Measurements from ENCODE around the gene GJB2.

The GJB2 gene

DNA sequence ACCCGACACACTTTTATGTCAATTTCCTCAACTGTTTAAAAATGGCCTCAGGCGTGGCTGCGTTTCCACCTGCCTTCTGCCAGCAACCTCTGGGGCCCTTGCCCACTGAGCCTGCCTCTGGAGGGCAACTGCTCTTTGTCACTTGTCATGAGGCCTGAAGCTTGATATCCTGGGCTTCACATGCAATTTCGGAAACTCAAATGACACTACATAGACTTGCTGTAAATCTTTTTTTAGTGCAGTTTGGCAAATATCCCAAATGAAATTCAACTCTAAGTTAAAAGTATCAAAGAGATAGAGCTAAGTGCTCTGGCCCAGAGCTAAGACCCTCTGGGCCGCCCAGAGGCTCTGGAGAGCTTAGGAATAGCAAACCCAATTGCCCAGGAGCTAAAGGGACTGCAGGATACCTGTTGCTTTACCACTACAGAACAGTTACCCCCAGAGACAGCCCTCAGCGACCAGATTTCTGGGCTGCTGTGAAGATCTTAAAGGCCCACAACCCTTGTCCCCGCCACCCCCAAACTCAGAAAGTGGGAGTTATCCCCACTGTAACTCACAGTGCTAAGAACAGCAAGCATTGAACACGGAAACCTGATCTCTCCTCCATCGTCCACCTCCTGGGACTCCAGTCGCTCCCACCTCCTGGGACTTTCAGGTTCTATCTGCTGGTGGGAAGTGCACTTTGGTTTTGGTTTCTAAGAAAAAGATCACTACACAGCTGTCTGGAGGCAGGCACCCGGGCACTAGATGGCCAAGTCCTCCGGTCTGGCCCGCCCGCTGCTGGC, 51.3 kb downstream of the GJB2 start:
- no peak for DNase-seq (ENCODE audit: low read depth)

DNA sequence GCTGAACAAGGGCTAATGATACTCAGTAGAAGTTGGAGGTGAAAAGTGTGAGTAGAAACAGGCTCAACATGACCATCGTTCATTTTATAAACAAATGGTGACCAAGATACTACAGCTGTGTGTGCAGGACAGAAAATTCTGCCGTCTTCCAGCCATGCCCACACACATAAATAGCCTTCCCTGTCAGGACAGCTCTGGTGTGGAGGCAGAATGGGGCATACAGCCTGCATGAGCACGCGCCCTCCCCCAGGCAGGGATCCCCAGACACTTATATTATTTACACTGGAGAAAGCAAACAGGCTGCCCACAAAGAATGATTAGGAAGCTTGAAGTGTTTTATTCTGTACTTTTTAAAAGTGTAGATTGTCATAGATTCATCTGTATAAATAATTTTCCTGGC, 52.3 kb downstream of the GJB2 start:
- no peak for DNase-seq (ENCODE audit: low read depth)

DNA sequence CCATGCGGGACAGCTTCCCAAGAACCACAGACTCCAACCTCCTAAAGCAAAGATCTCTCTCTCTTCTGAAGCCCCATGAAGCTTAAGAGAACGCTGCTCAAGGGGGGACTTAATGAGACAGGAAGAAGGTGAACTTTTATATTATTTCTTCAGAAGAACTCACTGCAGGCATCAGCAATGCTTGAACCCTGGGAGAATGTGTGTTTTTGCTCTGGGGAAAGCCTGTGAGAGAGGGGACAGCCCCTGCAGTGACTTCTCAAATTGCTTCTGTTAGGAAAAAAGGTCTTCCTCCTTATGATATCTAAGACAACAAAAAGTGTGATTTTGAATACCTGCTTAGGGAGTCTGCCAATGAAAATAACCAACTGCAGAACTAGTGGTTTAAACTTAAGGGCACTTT, 54.9 kb downstream of the GJB2 start:
- no peak for DNase-seq (ENCODE audit: low read depth)
